H1 (cell line): ENCODE data around the gene NKX2-8. TPM values are rescaled to one million over a fixed set of nuclear protein-coding genes. Genes with fewer than 3 reads are reported as not detected.

Source experiments
- CTCF ChIA-PET: fragments of 300-600 bp; sonication (Branson Sonifier 250); formaldehyde crosslinking; loops from one replicate; lab custom pipeline; 2021; ENCODE audit not compliant: partially characterized antibody; lab: Charles Lee
- POLR2A ChIA-PET: fragments of 300-600 bp; sonication (Branson Sonifier 250); formaldehyde crosslinking; loops from one replicate; lab custom pipeline; 2021; ENCODE audit warnings: inconsistent platforms; ENCODE audit not compliant: partially characterized antibody; lab: Charles Lee
- DNase-seq, 2 experiments: peaks; one replicate each; pipeline versions ENCODE4 v3.0.0 to v3.0.0-alpha.2; 2010 to 2022; ENCODE audit warnings: low spot score in 2 of 2, low read depth in 1 of 2, mixed read lengths in 1 of 2
- FAIRE-seq: peaks from 2 replicates; lab custom pipeline; 2011; peaks lifted over from hg19 to GRCh38; lab: Jason Lieb, UNC
- H2AFZ ChIP-seq: 2 replicates; pipeline ENCODE4 v1.8.1; 2012; ENCODE audit warnings: low read length, inconsistent platforms
- H2AK5ac ChIP-seq: 2 replicates; pipeline ENCODE4 v1.6.1; 2013; ENCODE audit warnings: low read depth, low read length
- H2BK120ac ChIP-seq: replicated peaks from 2 replicates; pipeline ENCODE3; 2013; ENCODE audit warnings: low read depth, low read length, inconsistent platforms
- H2BK12ac ChIP-seq: 2 replicates; pipeline ENCODE4 v1.6.1; 2013; ENCODE audit warnings: low read depth, low read length
- H2BK15ac ChIP-seq: 2 replicates; pipeline ENCODE4 v1.6.1; 2013; ENCODE audit warnings: low read length
- H2BK20ac ChIP-seq: 2 replicates; pipeline ENCODE4 v1.6.1; 2013; ENCODE audit warnings: low read length
- H2BK5ac ChIP-seq: 2 replicates; pipeline ENCODE4 v1.6.1; 2013; ENCODE audit warnings: low read depth, low read length
- H3K14ac ChIP-seq: 2 replicates; pipeline ENCODE4 v1.6.1; 2013; ENCODE audit warnings: inconsistent platforms; ENCODE audit not compliant: insufficient read length
- H3K18ac ChIP-seq: 2 replicates; pipeline ENCODE4 v1.6.1; 2013; ENCODE audit warnings: low read length; ENCODE audit errors: extremely low read depth
- H3K23ac ChIP-seq: 2 replicates; pipeline ENCODE4 v1.6.1; 2013; ENCODE audit warnings: inconsistent platforms; ENCODE audit not compliant: insufficient read length
- H3K23me2 ChIP-seq: 2 replicates; pipeline ENCODE4 v1.6.1; 2013; ENCODE audit warnings: low read depth, low read length
- H3K27ac ChIP-seq: 2 replicates; pipeline ENCODE4 v1.6.1; 2011; ENCODE audit warnings: low read depth, low read length, inconsistent platforms
- H3K27me3 ChIP-seq, 4 experiments: replicated peaks in 1 of 4; 1 replicate in 1 of 4; 2 replicates in 3 of 4; pipeline versions ENCODE4 v1.6.1 to v1.8.1; 2011 to 2013; ENCODE audit warnings: low read length in 3 of 4, mild to moderate bottlenecking in 3 of 4, inconsistent platforms in 2 of 4, mixed read lengths in 2 of 4, moderate library complexity in 1 of 4; ENCODE audit not compliant: control insufficient read depth in 3 of 4, insufficient read depth in 3 of 4; ENCODE audit errors: extremely low read depth in 1 of 4
- H3K36me3 ChIP-seq, 4 experiments: 2 replicates each; pipeline versions ENCODE4 v1.6.1 to v1.8.1; 2011 to 2013; ENCODE audit warnings: mild to moderate bottlenecking in 4 of 4, low read length in 3 of 4, moderate library complexity in 2 of 4, control low read depth in 1 of 4, inconsistent platforms in 1 of 4; ENCODE audit not compliant: insufficient read depth in 4 of 4, control insufficient read depth in 2 of 4
- H3K4ac ChIP-seq: replicated peaks from 2 replicates; pipeline ENCODE3; 2013; ENCODE audit warnings: low read length, low read depth, mixed read lengths, inconsistent platforms; ENCODE audit not compliant: insufficient read length
- H3K4me1 ChIP-seq, 4 experiments: replicated peaks in 1 of 4; 1 replicate in 1 of 4; 2 replicates in 3 of 4; pipeline versions ENCODE4 v1.6.1 to v1.8.1; 2011 to 2013; ENCODE audit warnings: low read length in 3 of 4, inconsistent platforms in 2 of 4, mixed read lengths in 1 of 4; ENCODE audit not compliant: insufficient read depth in 4 of 4, control insufficient read depth in 3 of 4
- H3K4me2 ChIP-seq, 2 experiments: 2 replicates each; pipeline versions ENCODE4 v1.6.1 to v1.8.1; 2011 to 2013; ENCODE audit warnings: low read depth in 2 of 2, low read length in 2 of 2, control low read depth in 1 of 2, inconsistent platforms in 1 of 2, mild to moderate bottlenecking in 1 of 2; ENCODE audit not compliant: insufficient read depth in 1 of 2
- H3K4me3 ChIP-seq, 4 experiments: fragments of 200-600, 300-600 bp in 1 of 4; sonication (generic), shearing (Covaris generic), sonication (Bioruptor Twin) in 1 of 4; 2 replicates each; pipeline versions ENCODE4 v1.5.1 to v1.8.1; 2011 to 2016; ENCODE audit warnings: low read length in 4 of 4, low read depth in 3 of 4, control low read depth in 2 of 4, inconsistent platforms in 2 of 4, mild to moderate bottlenecking in 2 of 4, mixed read lengths in 1 of 4, moderate library complexity in 1 of 4; ENCODE audit not compliant: insufficient read depth in 2 of 4; ENCODE audit errors: extremely low read depth in 1 of 4
- H3K56ac ChIP-seq: replicated peaks from 2 replicates; pipeline ENCODE3; 2013; ENCODE audit warnings: low read depth, mild to moderate bottlenecking, mixed read lengths, low read length, inconsistent platforms; ENCODE audit not compliant: insufficient read length
- H3K79me1 ChIP-seq: 2 replicates; pipeline ENCODE4 v1.6.1; 2013; ENCODE audit warnings: low read depth, low read length, control low read depth
- H3K79me2 ChIP-seq, 2 experiments: 2 replicates each; pipeline versions ENCODE4 v1.6.1 to v1.8.1; 2012 to 2013; ENCODE audit warnings: low read length in 2 of 2, mild to moderate bottlenecking in 2 of 2, inconsistent platforms in 1 of 2; ENCODE audit not compliant: insufficient read depth in 2 of 2, control insufficient read depth in 1 of 2
- H3K9ac ChIP-seq, 4 experiments: replicated peaks in 1 of 4; 1 replicate in 1 of 4; 2 replicates in 3 of 4; pipeline versions ENCODE4 v1.6.1 to v1.8.1; 2011 to 2013; ENCODE audit warnings: low read depth in 3 of 4, low read length in 3 of 4, control low read depth in 2 of 4, mild to moderate bottlenecking in 2 of 4, moderate library complexity in 2 of 4, inconsistent platforms in 1 of 4; ENCODE audit errors: extremely low read depth in 1 of 4
- H3K9me3 ChIP-seq, 2 experiments: 2 replicates each; pipeline versions ENCODE4 v1.6.1 to v1.8.1; 2012 to 2013; ENCODE audit warnings: mild to moderate bottlenecking in 2 of 2, moderate library complexity in 2 of 2, control low read depth in 1 of 2, inconsistent platforms in 1 of 2, low read depth in 1 of 2, low read length in 1 of 2, mixed read lengths in 1 of 2; ENCODE audit not compliant: insufficient read depth in 2 of 2
- H4K20me1 ChIP-seq, 2 experiments: replicated peaks in 1 of 2; 2 replicates each; pipeline versions ENCODE3 to v1.8.1; 2011 to 2013; ENCODE audit warnings: inconsistent platforms in 2 of 2, low read length in 2 of 2, mild to moderate bottlenecking in 1 of 2; ENCODE audit not compliant: insufficient read depth in 2 of 2, control insufficient read depth in 1 of 2
- H4K5ac ChIP-seq: 2 replicates; pipeline ENCODE4 v1.6.1; 2013; ENCODE audit warnings: low read length, low read depth, mixed read lengths, inconsistent platforms; ENCODE audit not compliant: insufficient read length
- H4K8ac ChIP-seq: 2 replicates; pipeline ENCODE4 v1.8.0; 2013; ENCODE audit warnings: mild to moderate bottlenecking, moderate library complexity, low read length, inconsistent platforms; ENCODE audit not compliant: insufficient read depth; ENCODE audit errors: extremely low read depth
- H4K91ac ChIP-seq: replicated peaks from 2 replicates; pipeline ENCODE3; 2013; ENCODE audit warnings: low read length, mixed read lengths, inconsistent platforms; ENCODE audit not compliant: insufficient read length
- CTCF ChIP-seq, 3 experiments: IDR thresholded peaks; 1 replicate in 2 of 3; 2 replicates in 1 of 3; pipeline versions ENCODE4 v1.5.1 to v1.6.1; 2011; ENCODE audit warnings: low read length in 3 of 3, mild to moderate bottlenecking in 3 of 3, inconsistent platforms in 2 of 3, low read depth in 1 of 3, moderate library complexity in 1 of 3; ENCODE audit not compliant: insufficient read depth in 1 of 3; ENCODE audit errors: control extremely low read depth in 1 of 3
- E2F6 ChIP-seq: IDR thresholded peaks from 2 replicates; pipeline ENCODE4 v1.6.1; 2012; ENCODE audit warnings: inconsistent platforms
- RBBP5 ChIP-seq: IDR thresholded peaks from 2 replicates; pipeline ENCODE4 v1.7.1; 2012; ENCODE audit warnings: low read depth, mild to moderate bottlenecking, inconsistent platforms, low read length, moderate library complexity, borderline replicate concordance
- RNF2 ChIP-seq: fragments of 200-900, 300-1000 bp; sonication (generic); IDR thresholded peaks from 2 replicates; pipeline ENCODE4 v1.7.1; 2016; ENCODE audit warnings: borderline replicate concordance, low read depth, mild to moderate bottlenecking, antibody characterized with exemption, low read length; ENCODE audit not compliant: poor library complexity, severe bottlenecking; ENCODE audit errors: missing control alignments
- SP1 ChIP-seq: IDR thresholded peaks from 2 replicates; pipeline ENCODE4 v1.6.1; 2011; ENCODE audit warnings: low read depth, low read length
- WGBS, 2 experiments: shearing (Covaris generic) in 1 of 2; methylation state at CpG; one replicate each; pipeline versions ENCODE4 v1.1.6 to v1.1.7; 2013 to 2015; ENCODE audit warnings: low lambda C conversion rate in 2 of 2, mixed read lengths in 2 of 2, inconsistent platforms in 1 of 2, low coverage in 1 of 2, missing lambda C conversion rate in 1 of 2; ENCODE audit not compliant: insufficient replicate concordance in 2 of 2, insufficient coverage in 1 of 2, insufficient read length in 1 of 2; ENCODE audit errors: extremely low coverage in 1 of 2, missing lambda C conversion rate in 1 of 2; 5-methylcytosine and 5-hydroxymethylcytosine counted together
- polyA plus RNA-seq, 7 experiments: library from polyadenylated mRNA; depleted of rRNA in 3 of 7; stranded (reverse) in 5 of 7; unstranded in 2 of 7; fragments of >200 nt in 5 of 7; fragments of 200-250 nt in 2 of 7; gene quantifications; 1 replicate in 5 of 7; 2 replicates in 1 of 7; 4 replicates in 1 of 7; pipeline versions ENCODE4 v1.2.1 to v1.2.3, GENCODE V29; 2011 to 2013; ENCODE audit warnings: missing spikeins in 2 of 7, mixed read lengths in 2 of 7
- total RNA-seq: library from RNA; stranded (reverse); fragmentation: NEBNext Ultra II Directional; extraction: Animal tissue kit (Norgen Biotek cat#: 25700); gene quantifications from 2 replicates; pipeline ENCODE4 v1.2.1, GENCODE V29; 2021

The NKX2-8 gene
- total and polyA plus RNA-seq, 2 of the 8 experiments (the other 6 are each of a cell fraction or from before 2014, with no cell fraction given), result not detected

- no peaks in the 10 kb centered on the region for H3K79me2 ChIP-seq
- H4K5ac ChIP-seq, result no peak overlapping the region
- peak overlapping the region in 3 of 4 experiments; percentile 19 to 58 (median 26); a peak in 7 of 8 replicates for H3K4me3 ChIP-seq
- H4K20me1 ChIP-seq, result peaks cover 19 to 24% of the 10 kb centered on the region in 2 experiments
- peaks cover 0 to 21% (median 11%) of the 10 kb centered on the region in 4 experiments; a peak in 5 of 7 replicates for H3K4me1 ChIP-seq
- no peak overlapping the region for H3K27ac ChIP-seq
- POLR2A ChIA-PET, result interaction anchor here (0.7 to 1.6 kb wide), 2 partner anchors 60 to 203 kb away, joined by 3 to 4 read pairs; no protein-coding TSS in a partner anchor
- peak in 1 of 2 experiments; percentile 74 for DNase-seq
- H3K36me3 ChIP-seq, result peaks cover 0 to 8% (median 0%) of the 10 kb centered on the region in 4 experiments; a peak in 1 of 8 replicates
- H3K4me2 ChIP-seq, result peak overlapping the region; percentile 48 to 81
- FAIRE-seq, result no peak
- no peak overlapping the region for H2BK5ac ChIP-seq
- H3K23me2 ChIP-seq, result peaks cover 5% of the 10 kb centered on the region
- no peak overlapping the region for H2BK20ac ChIP-seq
- H4K91ac ChIP-seq, result no peak overlapping the region
- H3K18ac ChIP-seq, result no peak overlapping the region; the same call in none of the 2 replicates
- H3K14ac ChIP-seq, result no peak overlapping the region
- H3K79me1 ChIP-seq, result no peaks in the 10 kb centered on the region
- H2BK12ac ChIP-seq, result peak overlapping the region; percentile 35; the same call in 1 of the 2 replicates
- peak overlapping the region; percentile 51; the same call in 1 of the 2 replicates for H4K8ac ChIP-seq
- 3% methylated on average over 100 of the region's 103 CpGs; no CpG with 5 or more reads in 1 of the 2 experiments for WGBS, 2 experiments
- no peak overlapping the region; the same call in 1 of the 2 replicates for H2AFZ ChIP-seq
- H3K9ac ChIP-seq, result no peak overlapping the region
- no peak overlapping the region for H2AK5ac ChIP-seq
- no peak overlapping the region for H3K56ac ChIP-seq
- H3K4ac ChIP-seq, result no peak overlapping the region
- H2BK120ac ChIP-seq, result no peak overlapping the region
- CTCF ChIA-PET, result interaction anchor here (0.7 to 27.3 kb wide), 4 partner anchors 14 to 120 kb away, joined by 3 to 395 read pairs (median 3); partner anchors contain the start of gene NKX2-1
- no peak overlapping the region for H3K23ac ChIP-seq
- peak overlapping the region; percentile 53; the same call in 1 of the 2 replicates for H2BK15ac ChIP-seq
- H3K27me3 ChIP-seq, result peaks cover 95 to 100% (median 97%) of the 10 kb centered on the region in 4 experiments
- H3K9me3 ChIP-seq, result no peaks in the 10 kb centered on the region
- TF ChIP-seq RNF2, result peak; percentile 47
- TF ChIP-seq E2F6, result 0 out of 2 replicates have a peak, but pooled peaks have one; percentile 14
- TF ChIP-seq RBBP5, result no peak
- 0 out of 4 replicates have a peak, but pooled peaks of 1 of the 3 experiments have one; percentile 2 for TF ChIP-seq CTCF (IDR thresholded peaks at IDR 0.05; ENCODE audit: control extremely low read depth in 1 of 3, insufficient read depth in 1 of 3, low read depth in 1 of 3, low read length in 3 of 3)
- TF ChIP-seq SP1, result no peak
These were observed 1.3 kb downstream of the NKX2-8 start for GRCh38 chr14:36580856-36581831.
